GM12892 (cell line): ENCODE data around the gene HIRIP3.

Experiments used
- POLR2A ChIP-seq: IDR thresholded peaks from 2 replicates; pipeline ENCODE4 v1.6.1; 2011; ENCODE audit warnings: low read depth, low read length, control low read depth
- TAF1 ChIP-seq: IDR thresholded peaks from 2 replicates; pipeline ENCODE4 v1.6.1; 2011; ENCODE audit warnings: low read depth, mild to moderate bottlenecking, control low read depth, low read length, borderline replicate concordance

- TF ChIP-seq POLR2A: no peak
- no peak for TF ChIP-seq TAF1
Measured at GRCh38 chr16:29982560-29983419, 12.6 kb downstream of the HIRIP3 start.
